Measurements from ENCODE around the gene MTHFSD. TPM values are rescaled to one million over a fixed set of nuclear protein-coding genes. Genes with fewer than 3 reads are reported as not detected.
A peak's percentile ranks its signal among the peaks of the same experiment; 100 is the strongest.

Gene MTHFSD
- polyA plus RNA-seq, 1 of the 3 experiments (the other 2 are of a cell fraction) = 15.6 TPM

- POLR2A ChIA-PET = no interaction called here
- H3K9ac ChIP-seq = no peak overlapping the region
- H3K79me2 ChIP-seq (ENCODE audit: insufficient read depth) = no peaks in the 10 kb centered on the region
- no peaks in the 10 kb centered on the region for H3K9me2 ChIP-seq
- H2AFZ ChIP-seq (ENCODE audit: low read depth) = peak overlapping the region; percentile 57; the same call in 1 of the 2 replicates
- H3K4me2 ChIP-seq = no peak overlapping the region; the same call in 1 of the 2 replicates
- H3K4me1 ChIP-seq (ENCODE audit: control insufficient read depth in 1 of 2, insufficient read depth in 2 of 2, low read depth in 1 of 2, low read length in 1 of 2) = peaks cover 2 to 4% of the 10 kb centered on the region in 2 experiments; a peak in 2 of 4 replicates
- H3K27me3 ChIP-seq (ENCODE audit: insufficient read depth) = no peaks in the 10 kb centered on the region
- H3K27ac ChIP-seq (ENCODE audit: low read depth in 2 of 2, low read length in 1 of 2) = no peak overlapping the region
- no peaks in the 10 kb centered on the region for H4K20me1 ChIP-seq (ENCODE audit: insufficient read depth)
- peaks cover 14% of the 10 kb centered on the region for H3F3A ChIP-seq (replicated peaks; ENCODE audit: insufficient read depth)
- H3K9me3 ChIP-seq = no peaks in the 10 kb centered on the region
- CTCF ChIA-PET = no interaction called here
- no peak for TF ChIP-seq PBX3 (IDR thresholded peaks at IDR 0.05)
- no peak for TF ChIP-seq USF1 (IDR thresholded peaks at IDR 0.05; ENCODE audit: borderline replicate concordance, low read depth)
- TF ChIP-seq NFIC (IDR thresholded peaks at IDR 0.05; ENCODE audit: borderline replicate concordance) = no peak
- no peak for TF ChIP-seq MXI1 (IDR thresholded peaks at IDR 0.05; ENCODE audit: low read depth, low read length)
- TF ChIP-seq TAF1 (IDR thresholded peaks at IDR 0.05; ENCODE audit: borderline replicate concordance, low read depth, low read length) = no peak
- no peak for TF ChIP-seq CTCF (IDR thresholded peaks at IDR 0.05)
- TF ChIP-seq CHD2 (IDR thresholded peaks at IDR 0.05; ENCODE audit: low read length, partially characterized antibody) = no peak
- no peak for TF ChIP-seq TEAD4 (IDR thresholded peaks at IDR 0.05; ENCODE audit: borderline replicate concordance, insufficient read depth)
- no peak for TF ChIP-seq REST (IDR thresholded peaks at IDR 0.05; ENCODE audit: low read depth, low read length)
- TF ChIP-seq ZBTB33 (IDR thresholded peaks at IDR 0.05; ENCODE audit: borderline replicate concordance, low read depth) = no peak
- TF ChIP-seq RFX5 (IDR thresholded peaks at IDR 0.05; ENCODE audit: low read length) = no peak
- no peak for TF ChIP-seq TCF12 (IDR thresholded peaks at IDR 0.05)
- no peak overlapping the region for H3K4me3 ChIP-seq (ENCODE audit: low read depth in 2 of 2, low read length in 1 of 2)
- 25% methylated on average over 4 of the region's 4 CpGs for WGBS (ENCODE audit: low lambda C conversion rate)
- H3K36me3 ChIP-seq (replicated peaks in 1 of 2; ENCODE audit: control insufficient read depth in 1 of 2, insufficient read depth in 2 of 2, low read length in 1 of 2) = no peaks in the 10 kb centered on the region
- no peak for DNase-seq
Measured at GRCh38 chr16:86602521-86602920, 47.5 kb upstream of the MTHFSD start.
